ENCODE measurements around the gene DNLZ. TPM values are rescaled to one million over a fixed set of nuclear protein-coding genes. Genes with fewer than 3 reads are reported as not detected.
"Not testable (repeated sequence)": the region's sequence is repeated elsewhere in the genome, so short reads cannot be mapped to it uniquely, and the experiment has no call there.

Gene DNLZ
- total RNA-seq, 4 donors from 2014 or later, result 1.8 to 31.1 (median 19.7) TPM

DNA sequence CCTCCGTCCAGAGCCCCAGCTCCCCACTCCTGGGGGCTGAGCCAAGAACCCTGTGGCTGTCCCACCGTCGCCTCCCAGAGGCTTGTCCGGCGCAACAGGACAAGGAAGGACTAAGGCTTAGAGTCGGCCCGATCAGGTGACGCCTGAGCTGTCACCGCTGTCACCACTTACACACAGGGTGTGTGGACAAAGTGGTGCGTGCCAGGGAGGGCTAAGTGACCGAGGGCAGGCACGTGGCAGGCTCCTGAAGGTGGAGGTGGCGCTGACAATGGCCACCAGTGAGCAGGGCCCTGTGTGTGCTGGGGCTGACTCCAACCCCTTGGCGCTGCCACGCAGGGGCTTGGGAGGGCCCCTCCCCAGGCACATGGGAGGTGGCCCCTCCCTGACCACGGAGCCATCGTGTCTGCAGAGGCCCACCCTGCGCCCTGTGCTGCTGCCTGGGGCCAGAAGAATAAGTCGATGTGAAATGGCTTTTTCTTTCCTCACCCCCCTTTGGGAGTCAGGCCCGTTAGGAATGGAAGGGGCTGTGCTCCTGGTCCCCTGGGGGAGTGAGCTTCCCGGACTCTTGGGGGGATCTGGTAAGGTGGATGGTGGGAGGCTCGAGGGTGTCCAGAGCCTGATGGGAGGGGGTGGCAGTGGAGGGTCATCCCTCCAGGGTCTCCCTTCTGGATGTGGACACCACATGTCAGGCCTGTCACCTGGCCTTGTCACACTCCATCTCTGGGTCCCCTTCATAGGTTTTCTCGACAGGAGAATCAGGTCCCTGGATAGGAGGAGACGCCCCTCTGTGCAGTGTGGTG lies 38.8 kb downstream of the DNLZ start:
- Histone ChIP-seq H3K9me3 (no peaks in the 10 kb centered on the region), H3K4me3 (no peak overlapping the region), H3K27me3 (peaks cover 0 to 43% (median 0%) of the 10 kb centered on the region in 4 donors), H3K27ac (no peak overlapping the region), H3K4me1 (peaks cover 17 to 52% (median 22%) of the 10 kb centered on the region in 3 donors), H3K36me3 (no peaks in the 10 kb centered on the region)
- TF ChIP-seq POLR2A (IDR thresholded peaks at IDR 0.05), result no peak
- TF ChIP-seq, protein P1, sequence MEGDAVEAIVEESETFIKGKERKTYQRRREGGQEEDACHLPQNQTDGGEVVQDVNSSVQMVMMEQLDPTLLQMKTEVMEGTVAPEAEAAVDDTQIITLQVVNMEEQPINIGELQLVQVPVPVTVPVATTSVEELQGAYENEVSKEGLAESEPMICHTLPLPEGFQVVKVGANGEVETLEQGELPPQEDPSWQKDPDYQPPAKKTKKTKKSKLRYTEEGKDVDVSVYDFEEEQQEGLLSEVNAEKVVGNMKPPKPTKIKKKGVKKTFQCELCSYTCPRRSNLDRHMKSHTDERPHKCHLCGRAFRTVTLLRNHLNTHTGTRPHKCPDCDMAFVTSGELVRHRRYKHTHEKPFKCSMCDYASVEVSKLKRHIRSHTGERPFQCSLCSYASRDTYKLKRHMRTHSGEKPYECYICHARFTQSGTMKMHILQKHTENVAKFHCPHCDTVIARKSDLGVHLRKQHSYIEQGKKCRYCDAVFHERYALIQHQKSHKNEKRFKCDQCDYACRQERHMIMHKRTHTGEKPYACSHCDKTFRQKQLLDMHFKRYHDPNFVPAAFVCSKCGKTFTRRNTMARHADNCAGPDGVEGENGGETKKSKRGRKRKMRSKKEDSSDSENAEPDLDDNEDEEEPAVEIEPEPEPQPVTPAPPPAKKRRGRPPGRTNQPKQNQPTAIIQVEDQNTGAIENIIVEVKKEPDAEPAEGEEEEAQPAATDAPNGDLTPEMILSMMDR (IDR thresholded peaks at IDR 0.05), result no peak
- intact Hi-C loops (cut with DNase I), result no loop called here
- DNase-seq, result no peak
- WGBS, 2 donors, result 60% methylated on average over 1 of the region's 24 CpGs; no CpG with 5 or more reads in 1 of the 2 donors

DNA sequence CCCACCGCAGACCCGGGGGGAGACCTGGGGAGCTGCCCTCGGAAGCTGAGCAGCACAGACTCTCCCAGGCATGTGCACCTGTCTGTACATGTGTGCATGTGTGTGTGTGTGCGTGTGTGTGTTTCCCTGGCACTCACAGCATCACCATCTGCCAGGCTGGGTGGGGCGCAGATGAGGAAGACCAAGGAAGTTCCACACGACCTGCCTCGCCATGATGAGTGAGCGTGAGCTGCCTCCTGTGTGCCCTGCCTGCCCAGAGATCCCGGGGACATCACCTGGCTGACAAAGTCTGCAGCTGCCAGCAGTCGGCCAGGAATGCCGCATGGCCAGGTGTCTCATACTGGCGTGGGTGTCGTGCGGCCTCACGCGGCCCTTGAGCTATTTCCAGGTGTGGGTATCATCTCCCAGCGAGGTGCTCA lies 40.2 kb downstream of the DNLZ start:
- intact Hi-C loops (cut with DNase I), result no loop called here
- WGBS, 2 donors, result 40 to 56% methylated on average over 5 of the region's 17 CpGs

DNA sequence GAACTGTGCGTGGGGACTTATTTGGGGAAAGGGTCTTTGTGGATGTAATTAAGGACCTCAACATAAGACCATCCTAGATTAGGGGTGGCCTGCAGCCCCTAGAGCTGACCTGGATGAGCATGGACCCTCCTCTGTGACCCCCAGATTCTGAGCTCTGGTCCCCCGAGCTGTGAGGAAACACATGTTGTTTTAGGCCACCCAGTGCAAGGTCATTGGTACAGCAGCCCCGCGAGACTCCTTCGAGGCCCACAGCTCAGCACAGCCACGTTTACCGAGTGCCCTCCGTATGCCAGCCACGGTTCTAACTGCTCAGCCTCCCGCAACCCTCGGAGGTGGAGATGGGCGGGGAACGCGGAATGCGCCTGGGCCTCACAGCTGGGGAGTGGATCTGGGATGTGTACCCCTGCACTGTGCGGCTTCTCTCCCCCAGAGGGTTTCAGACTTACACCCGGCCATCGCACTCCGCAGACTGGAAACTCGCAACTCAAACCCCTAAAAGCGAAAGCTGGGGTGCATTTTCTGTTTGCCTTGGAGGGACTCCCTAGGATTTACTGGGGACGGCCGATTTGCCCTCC lies 40.7 kb downstream of the DNLZ start:
- H3K27ac ChIP-seq, result no peak overlapping the region
- TF ChIP-seq, protein P1 (IDR thresholded peaks at IDR 0.05), result no peak
- TF ChIP-seq POLR2A (IDR thresholded peaks at IDR 0.05), result no peak
- DNase-seq, result no peak
- H3K27me3 ChIP-seq, result peaks cover 0 to 36% (median 0%) of the 10 kb centered on the region in 4 donors
- no peaks in the 10 kb centered on the region for H3K9me3 ChIP-seq
- WGBS, 2 donors, result 51 to 68% methylated on average over 5 to 6 of the region's 23 CpGs
- peaks cover 8 to 33% (median 10%) of the 10 kb centered on the region in 3 donors for H3K4me1 ChIP-seq
- no peaks in the 10 kb centered on the region for H3K36me3 ChIP-seq
- H3K4me3 ChIP-seq, result no peak overlapping the region
- intact Hi-C loops (cut with DNase I), result no loop called here

More for the DNA sequence above, 40.2 kb downstream of the DNLZ start:
- H3K4me1 ChIP-seq, result peaks cover 14 to 38% (median 15%) of the 10 kb centered on the region in 3 donors
- DNase-seq, result no peak
- no peaks in the 10 kb centered on the region for H3K36me3 ChIP-seq
- no peak overlapping the region for H3K27ac ChIP-seq
- TF ChIP-seq, protein P1 (IDR thresholded peaks at IDR 0.05), result no peak
- no peak for TF ChIP-seq POLR2A (IDR thresholded peaks at IDR 0.05)
- no peaks in the 10 kb centered on the region for H3K9me3 ChIP-seq
- peaks cover 0 to 40% (median 0%) of the 10 kb centered on the region in 4 donors for H3K27me3 ChIP-seq
- no peak overlapping the region for H3K4me3 ChIP-seq

DNA sequence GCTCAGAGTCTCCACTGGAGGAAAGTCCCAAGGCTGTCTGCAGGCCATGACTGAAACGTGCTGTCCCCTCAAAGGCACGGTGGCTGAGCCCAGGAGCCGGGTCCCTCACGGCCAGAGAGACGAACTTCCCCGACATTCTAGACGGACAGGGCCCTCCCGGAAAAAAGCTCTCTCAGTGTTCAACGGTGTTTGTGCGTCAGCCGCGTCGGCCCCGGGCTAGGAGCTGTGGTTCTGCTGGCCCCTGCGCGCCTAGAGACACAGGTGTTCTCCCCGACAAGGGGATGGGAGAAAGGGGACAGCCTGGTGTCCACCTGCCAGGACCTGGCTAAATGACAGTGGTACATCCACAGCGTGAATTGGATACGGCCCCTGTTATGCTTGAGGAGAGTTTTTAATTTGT lies 42.0 kb downstream of the DNLZ start:
- no peak for TF ChIP-seq POLR2A (IDR thresholded peaks at IDR 0.05)
- TF ChIP-seq, protein P1 (IDR thresholded peaks at IDR 0.05), result no peak
- Histone ChIP-seq H3K36me3 (no peaks in the 10 kb centered on the region), H3K4me1 (peaks cover 2 to 21% (median 2%) of the 10 kb centered on the region in 3 donors), H3K27ac (no peak overlapping the region), H3K9me3 (no peaks in the 10 kb centered on the region), H3K27me3 (peaks cover 0 to 23% (median 0%) of the 10 kb centered on the region in 4 donors), H3K4me3 (no peak overlapping the region)
- 83 to 86% methylated on average over 4 to 7 of the region's 19 CpGs for WGBS, 2 donors
- intact Hi-C loops (cut with DNase I), result no loop called here
- DNase-seq, result no peak

DNA sequence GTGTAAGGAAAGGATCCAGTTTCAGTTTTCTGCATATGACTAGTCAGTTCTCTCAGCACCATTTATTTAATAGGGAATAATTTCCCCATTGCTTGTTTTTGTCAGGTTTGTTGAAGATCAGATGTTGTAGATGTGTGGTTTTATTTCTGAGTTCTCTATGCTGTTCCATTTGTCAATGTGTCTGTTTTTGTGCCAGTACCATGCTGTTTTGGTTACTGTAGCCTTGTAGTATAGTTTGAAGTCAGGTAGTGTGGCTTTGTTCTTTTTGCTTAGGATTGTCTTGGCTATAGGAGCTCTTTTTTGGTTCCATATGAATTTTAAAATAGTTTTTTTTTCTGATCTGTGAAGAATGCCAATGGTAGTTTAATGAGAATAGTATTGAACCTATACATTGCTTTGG lies 42.6 kb downstream of the DNLZ start:
- DNase-seq; H3K36me3 ChIP-seq; H3K9me3 ChIP-seq; H3K4me3 ChIP-seq; H3K27ac ChIP-seq; intact Hi-C loops (cut with DNase I): not testable (repeated sequence)
- peaks cover 0 to 16% (median 0%) of the 10 kb centered on the region in 3 donors for H3K4me1 ChIP-seq
- H3K27me3 ChIP-seq, result peaks cover 0 to 21% (median 0%) of the 10 kb centered on the region in 4 donors

DNA sequence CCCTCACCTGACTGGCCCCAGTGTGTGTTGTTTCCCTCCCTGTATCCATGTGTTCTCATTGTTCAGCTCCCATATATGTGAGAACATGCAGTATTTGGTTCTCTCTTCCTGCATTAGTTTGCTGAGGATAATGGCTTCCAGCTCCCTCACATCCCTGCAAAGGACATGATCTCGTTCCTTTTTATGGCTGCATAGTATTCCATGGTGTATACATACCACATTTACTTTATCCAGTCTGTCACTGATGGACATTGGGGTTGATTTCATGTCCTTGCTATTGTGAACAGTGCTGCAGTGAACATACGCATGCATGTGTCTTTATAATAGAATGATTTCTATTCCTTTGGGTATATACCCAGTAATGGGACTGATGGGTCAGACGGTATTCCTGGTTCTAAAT lies 43.6 kb downstream of the DNLZ start:
- H3K4me3 ChIP-seq; H3K9me3 ChIP-seq; intact Hi-C loops (cut with DNase I); H3K27ac ChIP-seq; DNase-seq; H3K36me3 ChIP-seq: not testable (repeated sequence)
- H3K4me1 ChIP-seq, result peaks cover 0 to 12% (median 0%) of the 10 kb centered on the region in 3 donors
- 88 to 90% methylated on average over 3 of the region's 3 CpGs for WGBS, 2 donors
- peaks cover 0 to 21% (median 0%) of the 10 kb centered on the region in 4 donors for H3K27me3 ChIP-seq

DNA sequence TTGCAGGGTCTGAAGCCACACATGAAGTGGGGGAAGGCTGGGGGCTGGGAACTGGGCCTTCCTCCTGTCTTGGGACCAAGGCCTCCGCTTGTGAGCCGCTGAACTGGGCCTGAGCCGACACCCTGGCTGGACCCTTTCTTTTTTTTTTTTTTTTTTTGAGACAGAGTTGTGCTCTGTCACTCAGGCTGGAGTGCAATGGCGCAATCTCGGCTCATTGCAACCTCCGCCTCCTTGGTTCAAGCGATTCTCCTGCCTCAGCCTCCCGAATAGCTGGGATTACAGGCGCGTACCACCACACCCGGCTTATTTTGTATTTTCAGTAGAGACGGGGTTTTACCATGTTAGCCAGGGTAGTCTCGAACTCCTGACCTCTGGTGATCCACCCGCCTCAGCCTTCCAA lies 44.3 kb downstream of the DNLZ start:
- Histone ChIP-seq H3K9me3 (peaks cover 0 to 16% (median 11%) of the 10 kb centered on the region in 3 donors), H3K27me3 (peaks cover 0 to 18% (median 0%) of the 10 kb centered on the region in 4 donors), H3K4me1 (peaks cover 0 to 12% (median 0%) of the 10 kb centered on the region in 3 donors)
- DNase-seq; intact Hi-C loops (cut with DNase I); H3K27ac ChIP-seq; H3K36me3 ChIP-seq; H3K4me3 ChIP-seq: not testable (repeated sequence)
- WGBS, 2 donors, result 91 to 93% methylated on average over 12 to 14 of the region's 14 CpGs
